NCI-H510A (cell line): ENCODE results near the gene TMEM86A.

Source experiments
- DNase-seq: peaks from one replicate; lab custom pipeline; 2025; lab: John Stamatoyannopoulos, UW

TMEM86A gene

GRCh38 chr11:18700375-18700774 is 1.8 kb downstream of the TMEM86A start:
- no peak for DNase-seq

DNA sequence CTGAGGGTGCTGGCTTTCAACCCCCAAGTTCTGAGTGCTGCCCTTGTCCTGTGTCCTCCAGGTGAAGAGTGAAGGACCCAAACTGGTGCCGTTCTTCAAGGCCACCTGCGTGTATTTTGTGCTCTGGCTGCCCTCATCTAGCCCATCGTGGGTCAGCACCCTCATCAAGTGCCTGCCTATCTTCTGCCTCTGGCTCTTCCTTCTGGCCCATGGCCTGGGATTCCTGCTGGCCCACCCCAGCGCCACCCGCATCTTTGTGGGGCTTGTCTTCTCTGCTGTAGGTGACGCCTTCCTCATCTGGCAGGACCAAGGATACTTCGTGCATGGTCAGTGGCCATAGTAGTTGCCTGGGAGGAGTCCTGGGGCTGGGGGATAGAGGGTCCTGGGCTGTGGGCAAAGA is 2.3 kb downstream of the TMEM86A start:
- DNase-seq = no peak

GRCh38 chr11:18701614-18702216 is 3.1 kb downstream of the TMEM86A start:
- no peak for DNase-seq

GRCh38 chr11:18703001-18703763 is 4.6 kb downstream of the TMEM86A start:
- no peak for DNase-seq

GRCh38 chr11:18704045-18704645 is 5.6 kb downstream of the TMEM86A start:
- DNase-seq = no peak

DNA sequence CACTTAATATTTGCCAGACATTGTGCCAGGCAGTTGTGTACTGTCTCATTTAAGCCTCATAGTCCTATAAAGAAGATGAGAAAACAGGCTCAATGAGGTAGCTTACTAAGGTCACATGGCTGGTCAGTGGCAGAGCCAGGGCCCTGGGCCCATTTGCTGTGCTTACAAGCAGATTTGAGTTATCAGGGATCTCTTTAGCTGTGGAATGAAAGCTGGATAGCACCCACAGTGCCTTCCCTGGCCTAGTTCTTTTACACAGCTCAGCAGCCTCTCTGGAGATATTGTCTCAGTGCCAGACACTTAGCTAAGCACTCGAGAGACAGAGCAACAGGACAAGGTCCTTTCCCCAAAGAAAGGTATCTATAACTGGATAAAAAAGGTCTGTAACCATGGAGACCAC is 6.1 kb downstream of the TMEM86A start:
- DNase-seq = no peak

DNA sequence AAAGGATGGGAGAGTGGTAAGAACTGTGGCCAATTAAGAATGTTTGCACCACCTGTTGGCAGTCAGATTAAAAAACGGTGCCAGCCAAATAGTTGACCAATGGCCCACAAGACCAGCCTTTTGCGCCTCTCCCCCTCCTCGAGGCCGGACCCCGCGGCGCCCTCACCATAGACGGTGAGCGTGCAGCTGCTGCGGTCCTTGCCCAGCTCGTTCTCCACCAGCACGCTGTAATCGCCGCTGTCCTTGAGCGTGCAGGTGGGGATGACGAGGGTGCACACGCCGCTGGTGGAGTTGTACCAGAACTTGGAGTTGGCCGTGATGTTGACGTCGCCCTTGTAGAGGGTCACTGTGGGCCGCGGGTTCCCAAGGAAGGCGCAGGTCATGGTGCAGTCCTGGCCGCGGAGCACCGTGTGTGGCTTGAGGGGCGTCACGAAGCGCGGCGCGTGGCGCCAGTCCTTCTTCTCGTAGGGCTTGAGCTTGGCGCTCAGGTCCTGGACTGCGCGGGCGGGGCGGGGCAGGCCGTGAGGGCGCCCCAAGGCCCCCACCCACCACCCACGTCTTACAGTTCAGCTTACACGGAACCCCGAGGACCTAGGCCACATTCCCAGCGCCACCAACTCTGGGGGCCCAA is 7.2 kb downstream of the TMEM86A start:
- no peak for DNase-seq

DNA sequence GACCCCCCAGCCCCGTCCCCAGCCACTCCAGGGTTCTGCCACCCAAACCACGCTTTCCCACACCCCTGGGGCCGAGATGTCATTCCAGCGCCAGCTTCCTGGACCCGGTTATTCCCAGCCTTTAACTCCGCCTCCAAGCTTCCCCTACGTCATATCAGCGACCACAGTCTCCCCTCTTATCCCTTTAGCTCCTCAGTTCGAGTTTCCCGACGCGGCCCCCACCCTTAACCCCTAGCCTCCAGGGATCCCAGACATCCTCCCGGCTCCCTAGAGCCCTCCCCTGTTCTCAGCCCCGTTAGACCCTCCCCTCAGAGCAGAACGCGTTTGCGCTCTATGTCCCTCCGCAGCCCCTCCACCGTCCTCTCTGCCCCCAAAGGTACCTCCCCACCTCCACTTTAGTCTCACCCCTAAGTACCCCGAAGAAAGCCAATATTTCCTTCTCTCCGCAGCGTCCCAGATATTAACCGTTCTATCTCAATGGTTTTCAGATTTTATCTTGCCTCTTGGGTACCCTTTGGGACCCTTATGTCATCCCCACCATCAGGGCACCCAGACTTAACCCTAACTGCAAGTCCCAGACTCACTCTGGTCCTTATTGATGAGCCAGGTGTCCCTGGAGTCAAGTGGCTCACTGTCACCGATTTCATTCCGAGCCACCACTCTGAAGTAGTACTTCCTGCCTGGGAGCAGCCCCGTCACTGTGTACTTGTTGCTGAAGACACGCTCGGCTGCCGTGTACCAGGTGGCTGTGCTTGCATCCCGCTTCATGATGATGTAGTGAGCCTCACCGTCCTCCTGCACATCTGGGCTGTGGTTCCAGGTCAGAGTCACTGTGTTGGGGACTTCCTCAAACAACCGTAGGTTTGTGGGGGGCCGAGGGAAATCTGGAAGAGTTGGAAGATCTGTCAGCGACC is 8.0 kb downstream of the TMEM86A start:
- peak; percentile 55 for DNase-seq

GRCh38 chr11:18707811-18708340 is 9.3 kb downstream of the TMEM86A start:
- DNase-seq = no peak

- DNase-seq = no peak
Observed at GRCh38 chr11:18709414-18709813, 10.8 kb downstream of the TMEM86A start.

DNA sequence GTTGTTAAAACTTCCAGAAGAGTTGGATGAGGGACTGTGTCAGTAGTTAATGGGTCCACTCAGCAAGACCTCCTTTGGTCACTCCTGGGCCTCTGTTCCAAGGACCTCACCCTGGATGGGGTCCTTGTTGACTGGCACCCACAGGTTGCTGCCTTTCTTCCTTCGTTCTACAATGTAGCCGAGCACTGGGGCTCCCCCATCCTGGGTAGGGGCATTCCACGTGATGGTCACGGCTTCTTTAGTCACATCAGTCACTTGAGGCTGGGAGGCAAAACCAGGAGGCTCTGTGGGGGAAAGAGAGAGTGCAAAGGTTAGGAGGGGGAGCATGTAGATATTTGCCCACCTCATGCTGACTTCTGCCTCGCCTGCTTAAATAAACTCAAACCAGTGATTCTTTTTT is 12.0 kb downstream of the TMEM86A start:
- no peak for DNase-seq

DNA sequence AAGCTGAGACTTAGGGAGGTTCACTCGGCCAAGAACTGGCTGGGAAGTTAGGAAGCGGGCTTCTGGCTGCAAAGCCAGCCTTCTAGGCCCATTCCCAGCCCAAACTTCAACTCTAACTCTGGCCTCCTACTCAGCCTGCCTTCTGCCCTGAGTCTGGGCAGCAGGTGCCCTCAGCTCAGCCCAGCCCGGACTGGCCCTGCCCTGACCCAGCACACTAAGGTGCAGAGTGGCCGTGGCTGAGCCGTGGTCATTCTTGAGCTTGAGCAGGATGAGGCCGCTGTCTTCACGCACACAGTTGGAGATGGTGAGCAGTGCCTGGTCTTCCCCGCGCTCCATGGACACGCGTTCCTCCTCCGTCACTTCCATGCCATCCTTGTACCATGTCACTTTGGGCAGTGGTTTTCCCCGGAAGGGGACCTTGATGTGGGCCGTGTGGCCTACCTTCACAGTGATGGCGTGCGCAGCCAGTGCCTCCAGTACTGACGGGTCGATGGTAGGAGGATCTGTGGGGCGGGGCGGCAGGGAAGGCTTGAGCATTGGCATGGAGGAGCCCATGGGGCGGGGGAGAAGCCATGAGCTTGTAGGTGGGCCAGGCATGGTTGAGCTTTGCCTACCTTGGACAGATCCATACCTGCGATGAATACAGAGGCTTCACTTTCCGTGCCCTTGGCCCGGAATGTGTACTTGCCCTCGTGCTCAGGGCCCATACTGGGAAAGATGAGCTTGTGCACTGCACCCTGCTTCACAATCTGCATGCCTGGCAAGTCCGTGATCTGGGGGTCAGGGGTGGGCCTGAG is 15.3 kb downstream of the TMEM86A start:
- no peak for DNase-seq

DNA sequence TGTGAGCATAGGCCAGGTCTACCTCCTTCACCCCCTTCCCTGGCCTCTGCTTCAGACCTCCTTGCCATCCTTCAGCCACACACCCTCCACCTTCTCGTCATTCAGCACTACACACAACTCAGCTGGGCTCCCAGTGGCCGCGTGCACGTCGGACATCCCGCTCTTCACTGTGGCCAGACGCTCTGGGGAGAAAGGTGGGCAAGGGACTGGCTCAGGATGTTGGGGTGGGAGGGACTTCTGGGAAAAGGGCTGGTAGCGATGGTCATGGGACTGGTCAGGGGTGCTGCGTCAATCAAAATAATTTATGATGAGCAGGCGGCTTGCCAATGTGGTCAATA is 15.8 kb downstream of the TMEM86A start:
- DNase-seq = no peak

DNA sequence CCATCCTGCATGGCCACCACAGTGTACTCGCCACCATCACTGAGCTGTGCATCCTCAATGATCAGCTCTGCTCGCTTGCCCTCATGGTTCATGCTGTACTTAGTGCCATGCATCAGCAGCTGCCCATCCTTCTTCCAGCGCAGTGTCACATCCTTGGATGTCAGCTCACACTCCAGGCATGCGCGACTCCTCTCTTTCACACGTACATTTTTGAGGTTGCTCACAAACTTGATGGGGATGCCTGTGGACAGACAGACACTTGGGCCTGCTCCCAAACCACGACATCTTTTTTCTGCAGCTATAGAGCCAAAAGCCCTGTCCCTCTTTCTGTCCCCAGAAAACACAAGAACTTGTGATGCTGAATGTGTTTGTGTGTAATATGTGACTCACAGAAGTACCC is 16.9 kb downstream of the TMEM86A start:
- no peak for DNase-seq

DNA sequence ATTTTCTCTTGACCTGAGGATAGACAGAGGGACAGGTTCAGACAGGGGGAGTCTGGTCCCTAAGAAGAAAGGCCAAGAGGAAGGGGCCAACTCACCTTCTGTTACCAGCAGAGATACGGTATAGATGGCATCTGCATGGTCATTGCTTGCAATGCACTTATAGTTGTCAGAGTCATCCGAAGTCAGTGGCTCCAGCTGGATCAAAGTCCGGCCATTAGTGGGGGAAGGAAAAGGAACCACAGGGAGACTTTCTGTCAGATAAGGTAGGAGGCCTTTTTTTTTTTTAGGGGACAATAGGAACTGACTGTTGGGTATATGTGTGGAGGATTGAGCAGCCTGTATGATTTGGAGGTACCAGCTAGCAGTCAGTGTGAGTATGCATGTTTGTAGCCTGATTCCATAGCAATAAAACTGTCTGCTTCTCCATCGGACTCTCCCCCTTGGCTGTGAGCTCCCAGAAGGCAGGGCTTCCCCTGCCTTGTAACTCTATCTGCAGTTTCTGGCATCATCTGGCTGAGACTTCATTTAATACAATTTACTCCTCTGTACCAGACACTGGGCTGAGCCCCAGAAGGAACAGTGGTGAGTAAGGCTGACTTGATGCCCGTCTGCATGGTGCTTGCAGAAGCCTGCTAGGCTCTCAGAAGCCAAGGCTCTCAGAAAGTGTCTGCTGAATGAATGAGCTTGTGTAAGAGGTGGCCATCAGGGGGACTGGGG is 21.7 kb downstream of the TMEM86A start:
- DNase-seq = no peak

- DNase-seq = peak; percentile 61
Observed at GRCh38 chr11:18720808-18721560, 22.4 kb downstream of the TMEM86A start.

- DNase-seq = peak; percentile 30
Observed at GRCh38 chr11:18721561-18722292, 23.1 kb downstream of the TMEM86A start.

DNA sequence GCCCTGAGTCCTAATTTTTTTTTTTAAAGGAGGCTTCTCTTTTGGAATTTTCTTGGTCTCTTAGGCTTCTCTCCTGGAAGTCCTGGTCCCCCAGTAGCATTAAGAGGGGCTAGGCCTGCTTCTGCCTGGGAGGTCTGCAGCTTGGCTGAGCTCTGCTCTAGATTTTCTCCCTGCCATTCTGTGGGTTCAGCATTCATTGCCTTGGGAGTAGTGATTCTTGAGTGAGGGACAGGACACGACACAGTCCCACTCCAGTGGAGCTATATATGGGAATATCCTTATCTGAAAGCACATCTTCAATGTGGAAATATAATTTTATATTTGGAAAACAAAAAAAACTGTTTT is 23.7 kb downstream of the TMEM86A start:
- no peak for DNase-seq

GRCh38 chr11:18723991-18724390 is 25.4 kb downstream of the TMEM86A start:
- DNase-seq = peak; percentile 33
